BJ (cell line): Measurements from ENCODE around the gene ASH1L. TPM values are rescaled to one million over a fixed set of nuclear protein-coding genes. Genes with fewer than 3 reads are reported as not detected.

Source experiments
- CTCF ChIA-PET: fragments of 350-600 bp; formaldehyde crosslinking; extraction: SDS; loops from one replicate; lab custom pipeline; 2021; ENCODE audit warnings: antibody characterized with exemption, inconsistent platforms; lab: Yijun Ruan, JAX
- POLR2A ChIA-PET: fragments of 300-600 bp; sonication (Branson Sonifier 250); formaldehyde crosslinking; extraction: SDS; loops from one replicate; lab custom pipeline; 2021; ENCODE audit warnings: antibody characterized with exemption; lab: Charles Lee
- DNase-seq: peaks from one replicate; pipeline ENCODE4 v3.0.0-alpha.2; 2011; ENCODE audit warnings: low read depth
- H3K27me3 ChIP-seq: 2 replicates; pipeline ENCODE4 v1.6.0; 2011; ENCODE audit warnings: low read length; ENCODE audit not compliant: control insufficient read depth, insufficient read depth
- H3K36me3 ChIP-seq: 2 replicates; pipeline ENCODE4 v1.5.1; 2011; ENCODE audit warnings: low read length; ENCODE audit not compliant: control insufficient read depth, insufficient read depth
- H3K4me3 ChIP-seq: 2 replicates; pipeline ENCODE4 v1.5.1; 2011; ENCODE audit warnings: low read depth, mild to moderate bottlenecking, control low read depth, low read length
- CTCF ChIP-seq: IDR thresholded peaks from 2 replicates; pipeline ENCODE4 v1.5.1; 2011; ENCODE audit warnings: low read depth, mild to moderate bottlenecking, control low read depth, inconsistent platforms, low read length, moderate library complexity; ENCODE audit not compliant: insufficient read depth
- polyA plus RNA-seq: library from polyadenylated mRNA; depleted of rRNA; stranded (reverse); fragments of >200 nt; gene quantifications from 2 replicates; pipeline ENCODE4 v1.2.3, GENCODE V29; 2011

The ASH1L gene
- polyA plus RNA-seq, 1 experiment = 20.9 TPM

GRCh38 chr1:155313261-155313660, 249.3 kb downstream of the ASH1L start:
- no peak for DNase-seq
- no peaks in the 10 kb centered on the region for H3K27me3 ChIP-seq
- H3K4me3 ChIP-seq = no peak overlapping the region
- POLR2A ChIA-PET = no interaction called here
- no peak for TF ChIP-seq CTCF
- peaks cover 9% of the 10 kb centered on the region for H3K36me3 ChIP-seq
- CTCF ChIA-PET = interaction anchor here (0.6 to 3.4 kb wide), 2 partner anchors 10 to 40 kb away, joined by 3 to 16 read pairs; no protein-coding TSS in a partner anchor

GRCh38 chr1:155309423-155310021, 253.1 kb downstream of the ASH1L start:
- Histone ChIP-seq H3K36me3 (peaks cover 8% of the 10 kb centered on the region), H3K4me3 (peak overlapping the region; percentile 86), H3K27me3 (no peaks in the 10 kb centered on the region)
- no peak for DNase-seq
- ChIA-PET POLR2A (no interaction called here), CTCF (interaction anchor here (1.2 kb wide), 2 partner anchors 15 to 58 kb away, joined by 4 to 7 read pairs; no protein-coding TSS in a partner anchor)
- no peak for TF ChIP-seq CTCF

- ChIA-PET CTCF (interaction anchor here (1.5 to 1.6 kb wide), 2 partner anchors 58 to 135 kb away, joined by 3 to 12 read pairs; no protein-coding TSS in a partner anchor), POLR2A (no interaction called here)
- Histone ChIP-seq H3K36me3 (peaks cover 7% of the 10 kb centered on the region), H3K4me3 (peak within 1 kb of the TSS; percentile 86), H3K27me3 (no peaks in the 10 kb centered on the region)
- no peak for TF ChIP-seq CTCF
- peak; percentile 96 for DNase-seq
These were observed 253.8 kb downstream of the ASH1L start, which contains the start of gene FDPS for GRCh38 chr1:155308493-155309422. Gene FDPS, plus strand, starts transcription at chr1:155308866. Its CDS starts 924 bp downstream, at chr1:155309790.

GRCh38 chr1:155307247-155307740, 255.3 kb downstream of the ASH1L start:
- POLR2A ChIA-PET = no interaction called here
- peak; percentile 33 for TF ChIP-seq CTCF
- no peak for DNase-seq
- CTCF ChIA-PET = interaction anchor here (0.5 to 2.0 kb wide), 7 partner anchors 14 to 818 kb away, joined by 3 to 12 read pairs (median 3); no protein-coding TSS in a partner anchor
- Histone ChIP-seq H3K4me3 (no peak overlapping the region), H3K27me3 (no peaks in the 10 kb centered on the region), H3K36me3 (peaks cover 4% of the 10 kb centered on the region)
